Loucy (cell line): ENCODE measurements around the gene HPGDS.

ENCODE experiments used
- EZH2phosphoT487 ChIP-seq: fragments of 200-600 bp; IDR thresholded peaks from 2 replicates; pipeline ENCODE4 v1.6.1; 2018; ENCODE audit warnings: antibody characterized with exemption, mild to moderate bottlenecking, moderate library complexity, borderline replicate concordance
- TF ChIP-seq, protein P1 (sequence below): fragments of 200-600 bp; sonication (generic); conservative IDR thresholded peaks from 2 replicates; pipeline ENCODE4 v1.5.1; 2014; ENCODE audit warnings: mild to moderate bottlenecking, antibody characterized with exemption, low read length

DNA sequence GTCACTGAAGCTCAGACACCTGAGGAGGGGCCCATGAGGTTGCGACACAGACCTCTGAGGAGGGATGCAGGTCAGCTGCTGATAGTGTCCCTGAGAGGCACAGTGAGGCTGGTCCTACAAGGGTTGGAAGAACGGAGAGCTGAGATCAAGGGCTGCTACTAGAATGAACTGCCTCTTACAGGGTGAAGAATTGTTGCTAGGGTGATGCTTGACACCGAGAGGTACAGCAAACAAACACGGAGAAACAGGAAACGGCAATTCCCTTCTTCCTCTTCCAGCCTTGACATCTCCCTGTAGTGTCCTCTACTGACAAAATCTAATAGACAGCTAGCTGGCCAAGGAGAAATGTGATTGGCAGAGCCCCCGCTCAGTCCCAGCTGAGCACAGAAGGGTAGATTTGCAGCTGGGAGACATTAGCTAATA lies 11.8 kb upstream of the HPGDS start:
- TF ChIP-seq, protein P1, sequence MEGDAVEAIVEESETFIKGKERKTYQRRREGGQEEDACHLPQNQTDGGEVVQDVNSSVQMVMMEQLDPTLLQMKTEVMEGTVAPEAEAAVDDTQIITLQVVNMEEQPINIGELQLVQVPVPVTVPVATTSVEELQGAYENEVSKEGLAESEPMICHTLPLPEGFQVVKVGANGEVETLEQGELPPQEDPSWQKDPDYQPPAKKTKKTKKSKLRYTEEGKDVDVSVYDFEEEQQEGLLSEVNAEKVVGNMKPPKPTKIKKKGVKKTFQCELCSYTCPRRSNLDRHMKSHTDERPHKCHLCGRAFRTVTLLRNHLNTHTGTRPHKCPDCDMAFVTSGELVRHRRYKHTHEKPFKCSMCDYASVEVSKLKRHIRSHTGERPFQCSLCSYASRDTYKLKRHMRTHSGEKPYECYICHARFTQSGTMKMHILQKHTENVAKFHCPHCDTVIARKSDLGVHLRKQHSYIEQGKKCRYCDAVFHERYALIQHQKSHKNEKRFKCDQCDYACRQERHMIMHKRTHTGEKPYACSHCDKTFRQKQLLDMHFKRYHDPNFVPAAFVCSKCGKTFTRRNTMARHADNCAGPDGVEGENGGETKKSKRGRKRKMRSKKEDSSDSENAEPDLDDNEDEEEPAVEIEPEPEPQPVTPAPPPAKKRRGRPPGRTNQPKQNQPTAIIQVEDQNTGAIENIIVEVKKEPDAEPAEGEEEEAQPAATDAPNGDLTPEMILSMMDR: no peak
- no peak for TF ChIP-seq EZH2phosphoT487
